IPS-18c (cell line): ENCODE results near the gene CTNNA2.

Experiments used
- H3K4me3 ChIP-seq: 2 replicates; pipeline ENCODE4 v1.7.0; 2013; ENCODE audit warnings: low read depth, mild to moderate bottlenecking, low read length, moderate library complexity; ENCODE audit not compliant: insufficient read depth
- H3K9me3 ChIP-seq: one replicate; pipeline ENCODE4 v1.6.1; 2013; ENCODE audit warnings: mild to moderate bottlenecking, low read length, moderate library complexity; ENCODE audit not compliant: control insufficient read depth, insufficient read depth

CTNNA2 gene

GRCh38 chr2:79966369-79966768 lies 453.5 kb downstream of the CTNNA2 start:
- Histone ChIP-seq H3K9me3 (no peaks in the 10 kb centered on the region), H3K4me3 (no peak overlapping the region)

- H3K9me3 ChIP-seq = no peaks in the 10 kb centered on the region
- H3K4me3 ChIP-seq = no peak overlapping the region
Observed at GRCh38 chr2:79966882-79967281, 454.0 kb downstream of the CTNNA2 start.

GRCh38 chr2:79971807-79972206 lies 459.0 kb downstream of the CTNNA2 start:
- no peak overlapping the region for H3K4me3 ChIP-seq
- no peaks in the 10 kb centered on the region for H3K9me3 ChIP-seq

GRCh38 chr2:79972661-79973060 lies 459.8 kb downstream of the CTNNA2 start:
- Histone ChIP-seq H3K4me3 (no peak overlapping the region), H3K9me3 (no peaks in the 10 kb centered on the region)

GRCh38 chr2:79975791-79976565 lies 463.1 kb downstream of the CTNNA2 start:
- Histone ChIP-seq H3K4me3 (no peak overlapping the region), H3K9me3 (no peaks in the 10 kb centered on the region)

- no peaks in the 10 kb centered on the region for H3K9me3 ChIP-seq
- H3K4me3 ChIP-seq = no peak overlapping the region
Observed at GRCh38 chr2:79977792-79978191, 464.9 kb downstream of the CTNNA2 start.

- no peaks in the 10 kb centered on the region for H3K9me3 ChIP-seq
Observed at GRCh38 chr2:79980116-79980515, 467.3 kb downstream of the CTNNA2 start.

GRCh38 chr2:79980816-79981215 lies 468.0 kb downstream of the CTNNA2 start:
- H3K9me3 ChIP-seq = no peaks in the 10 kb centered on the region
- no peak overlapping the region for H3K4me3 ChIP-seq

More at GRCh38 chr2:79980116-79980515, 467.3 kb downstream of the CTNNA2 start:
- H3K4me3 ChIP-seq = no peak overlapping the region

- Histone ChIP-seq H3K9me3 (no peaks in the 10 kb centered on the region), H3K4me3 (no peak overlapping the region)
Observed at GRCh38 chr2:79981316-79981715, 468.5 kb downstream of the CTNNA2 start.

GRCh38 chr2:79982445-79982844 lies 469.6 kb downstream of the CTNNA2 start:
- no peak overlapping the region for H3K4me3 ChIP-seq

GRCh38 chr2:79984476-79984875 lies 471.6 kb downstream of the CTNNA2 start:
- no peaks in the 10 kb centered on the region for H3K9me3 ChIP-seq
- H3K4me3 ChIP-seq = no peak overlapping the region

More at GRCh38 chr2:79982445-79982844, 469.6 kb downstream of the CTNNA2 start:
- no peaks in the 10 kb centered on the region for H3K9me3 ChIP-seq

GRCh38 chr2:79985145-79985544 lies 472.3 kb downstream of the CTNNA2 start:
- Histone ChIP-seq H3K9me3 (no peaks in the 10 kb centered on the region), H3K4me3 (no peak overlapping the region)

GRCh38 chr2:79985571-79985970 lies 472.7 kb downstream of the CTNNA2 start:
- no peaks in the 10 kb centered on the region for H3K9me3 ChIP-seq
- H3K4me3 ChIP-seq = no peak overlapping the region

GRCh38 chr2:79993144-79993543 lies 480.3 kb downstream of the CTNNA2 start:
- no peak overlapping the region for H3K4me3 ChIP-seq

GRCh38 chr2:79994161-79994560 lies 481.3 kb downstream of the CTNNA2 start:
- H3K4me3 ChIP-seq = no peak overlapping the region

More at GRCh38 chr2:79993144-79993543, 480.3 kb downstream of the CTNNA2 start:
- no peaks in the 10 kb centered on the region for H3K9me3 ChIP-seq

GRCh38 chr2:79994965-79995364 lies 482.1 kb downstream of the CTNNA2 start:
- Histone ChIP-seq H3K4me3 (no peak overlapping the region), H3K9me3 (no peaks in the 10 kb centered on the region)

More at GRCh38 chr2:79994161-79994560, 481.3 kb downstream of the CTNNA2 start:
- H3K9me3 ChIP-seq = no peaks in the 10 kb centered on the region

- Histone ChIP-seq H3K9me3 (no peaks in the 10 kb centered on the region), H3K4me3 (no peak overlapping the region)
Observed at GRCh38 chr2:79996709-79997108, 483.9 kb downstream of the CTNNA2 start.

- H3K9me3 ChIP-seq = no peaks in the 10 kb centered on the region
- no peak overlapping the region for H3K4me3 ChIP-seq
Observed at GRCh38 chr2:80001701-80002101, 488.9 kb downstream of the CTNNA2 start.

- H3K4me3 ChIP-seq = no peak overlapping the region
- no peaks in the 10 kb centered on the region for H3K9me3 ChIP-seq
Observed at GRCh38 chr2:80002112-80002511, 489.3 kb downstream of the CTNNA2 start.
